Mononuclear cell (primary cell): ENCODE data around the gene GALNT14. TPM values are rescaled to one million over a fixed set of nuclear protein-coding genes. Genes with fewer than 3 reads are reported as not detected.

ENCODE experiments used
- H3K27me3 ChIP-seq: 2 replicates; pipeline ENCODE4 v1.6.0; 2011; ENCODE audit warnings: low read length, control low read depth; ENCODE audit not compliant: insufficient read depth
- H3K4me1 ChIP-seq: 2 replicates; pipeline ENCODE4 v1.5.1; 2011; ENCODE audit warnings: mild to moderate bottlenecking, low read length, control low read depth; ENCODE audit not compliant: insufficient read depth
- H3K4me3 ChIP-seq: 2 replicates; pipeline ENCODE4 v1.5.1; 2011; ENCODE audit warnings: mild to moderate bottlenecking, low read length, moderate library complexity
- H3K9me3 ChIP-seq: 2 replicates; pipeline ENCODE4 v1.5.1; 2011; ENCODE audit warnings: low read depth, mild to moderate bottlenecking, control low read depth, low read length
- total RNA-seq: library from RNA; depleted of rRNA; stranded (reverse); fragments of >200 nt; gene quantifications from one replicate; pipeline ENCODE4 v1.2.3, GENCODE V29; 2012

GALNT14 gene
- total RNA-seq, 1 donor, result 0.31 TPM

GRCh38 chr2:31002537-31003150, 135.6 kb downstream of the GALNT14 start:
- Histone ChIP-seq H3K4me3 (no peak overlapping the region), H3K27me3 (no peaks in the 10 kb centered on the region), H3K4me1 (no peaks in the 10 kb centered on the region), H3K9me3 (no peaks in the 10 kb centered on the region)

GRCh38 chr2:31000970-31001369, 137.3 kb downstream of the GALNT14 start:
- H3K4me1 ChIP-seq, result no peaks in the 10 kb centered on the region
- H3K27me3 ChIP-seq, result no peaks in the 10 kb centered on the region
- no peak overlapping the region for H3K4me3 ChIP-seq

GRCh38 chr2:30998672-30999071, 139.6 kb downstream of the GALNT14 start:
- Histone ChIP-seq H3K4me3 (no peak overlapping the region), H3K9me3 (no peaks in the 10 kb centered on the region), H3K4me1 (no peaks in the 10 kb centered on the region), H3K27me3 (no peaks in the 10 kb centered on the region)

More at GRCh38 chr2:31000970-31001369, 137.3 kb downstream of the GALNT14 start:
- no peaks in the 10 kb centered on the region for H3K9me3 ChIP-seq

GRCh38 chr2:30997979-30998378, 140.3 kb downstream of the GALNT14 start:
- H3K4me1 ChIP-seq, result no peaks in the 10 kb centered on the region
- H3K4me3 ChIP-seq, result no peak overlapping the region
- no peaks in the 10 kb centered on the region for H3K27me3 ChIP-seq
- no peaks in the 10 kb centered on the region for H3K9me3 ChIP-seq

- Histone ChIP-seq H3K4me1 (no peaks in the 10 kb centered on the region), H3K9me3 (no peaks in the 10 kb centered on the region), H3K27me3 (no peaks in the 10 kb centered on the region), H3K4me3 (no peak overlapping the region)
Measured at GRCh38 chr2:30994227-30995056, 143.8 kb downstream of the GALNT14 start.

- Histone ChIP-seq H3K4me3 (no peak overlapping the region), H3K27me3 (no peaks in the 10 kb centered on the region), H3K4me1 (no peaks in the 10 kb centered on the region), H3K9me3 (no peaks in the 10 kb centered on the region)
Measured at GRCh38 chr2:30992781-30993180, 145.5 kb downstream of the GALNT14 start.

GRCh38 chr2:30990671-30991070, 147.6 kb downstream of the GALNT14 start:
- Histone ChIP-seq H3K27me3 (no peaks in the 10 kb centered on the region), H3K4me3 (no peak overlapping the region), H3K9me3 (no peaks in the 10 kb centered on the region)

GRCh38 chr2:30990176-30990575, 148.1 kb downstream of the GALNT14 start:
- Histone ChIP-seq H3K4me1 (no peaks in the 10 kb centered on the region), H3K27me3 (no peaks in the 10 kb centered on the region), H3K4me3 (no peak overlapping the region), H3K9me3 (no peaks in the 10 kb centered on the region)

More at GRCh38 chr2:30990671-30991070, 147.6 kb downstream of the GALNT14 start:
- H3K4me1 ChIP-seq, result no peaks in the 10 kb centered on the region

- Histone ChIP-seq H3K27me3 (no peaks in the 10 kb centered on the region), H3K4me1 (no peaks in the 10 kb centered on the region), H3K4me3 (no peak overlapping the region), H3K9me3 (no peaks in the 10 kb centered on the region)
Measured at GRCh38 chr2:30989746-30990145, 148.5 kb downstream of the GALNT14 start.

GRCh38 chr2:30987566-30987965, 150.7 kb downstream of the GALNT14 start:
- no peaks in the 10 kb centered on the region for H3K9me3 ChIP-seq
- H3K4me1 ChIP-seq, result no peaks in the 10 kb centered on the region
- no peak overlapping the region for H3K4me3 ChIP-seq
- H3K27me3 ChIP-seq, result no peaks in the 10 kb centered on the region

GRCh38 chr2:30986231-30986580, 152.0 kb downstream of the GALNT14 start:
- Histone ChIP-seq H3K27me3 (no peaks in the 10 kb centered on the region), H3K4me1 (no peaks in the 10 kb centered on the region), H3K4me3 (no peak overlapping the region), H3K9me3 (no peaks in the 10 kb centered on the region)

- Histone ChIP-seq H3K9me3 (no peaks in the 10 kb centered on the region), H3K4me1 (no peaks in the 10 kb centered on the region), H3K27me3 (no peaks in the 10 kb centered on the region), H3K4me3 (no peak overlapping the region)
Measured at GRCh38 chr2:30985493-30986230, 152.6 kb downstream of the GALNT14 start.

- no peaks in the 10 kb centered on the region for H3K9me3 ChIP-seq
- H3K4me1 ChIP-seq, result no peaks in the 10 kb centered on the region
- H3K27me3 ChIP-seq, result no peaks in the 10 kb centered on the region
- H3K4me3 ChIP-seq, result no peak overlapping the region
Measured at GRCh38 chr2:30984148-30984547, 154.1 kb downstream of the GALNT14 start.

- H3K27me3 ChIP-seq, result no peaks in the 10 kb centered on the region
- H3K4me3 ChIP-seq, result no peak overlapping the region
- no peaks in the 10 kb centered on the region for H3K9me3 ChIP-seq
- H3K4me1 ChIP-seq, result no peaks in the 10 kb centered on the region
Measured at GRCh38 chr2:30981510-30981909, 156.7 kb downstream of the GALNT14 start.

GRCh38 chr2:30981096-30981495, 157.1 kb downstream of the GALNT14 start:
- H3K4me1 ChIP-seq, result no peaks in the 10 kb centered on the region
- H3K4me3 ChIP-seq, result no peak overlapping the region

More at GRCh38 chr2:30981096-30981495, 157.1 kb downstream of the GALNT14 start:
- Histone ChIP-seq H3K9me3 (no peaks in the 10 kb centered on the region), H3K27me3 (no peaks in the 10 kb centered on the region)
